GM19025 (cell line): ENCODE data around the gene ANKAR.
"Not testable (repeated sequence)": the region's sequence is repeated elsewhere in the genome, so short reads cannot be mapped to it uniquely, and the experiment has no call there.

Experiments used
- ATAC-seq: cut with Tn5 transposase; IDR thresholded peaks from one replicate; pipeline ENCODE4 v1.9.1; 2021; ENCODE audit warnings: mild to moderate bottlenecking, low read depth, moderate library complexity; ENCODE audit not compliant: unreplicated experiment

The ANKAR gene

DNA sequence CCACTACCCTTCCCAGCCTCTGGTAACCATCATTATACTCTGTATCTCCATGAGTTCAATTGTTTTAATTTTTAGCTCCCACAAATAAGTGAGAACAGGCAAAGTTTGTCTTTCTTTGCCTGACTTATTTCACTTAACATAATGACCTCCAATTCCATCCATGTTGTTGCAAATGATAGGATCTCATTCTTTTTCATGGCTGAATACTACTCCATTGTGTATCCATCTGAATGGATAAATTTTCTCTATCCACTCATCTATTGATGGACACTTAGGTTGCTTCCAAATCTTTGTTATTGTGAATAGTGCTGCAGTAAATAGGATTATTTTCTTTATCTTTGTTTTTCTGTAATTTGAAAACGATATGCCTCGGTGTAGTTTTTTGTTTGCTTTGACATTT lies 26.2 kb downstream of the ANKAR start:
- ATAC-seq = no peak

DNA sequence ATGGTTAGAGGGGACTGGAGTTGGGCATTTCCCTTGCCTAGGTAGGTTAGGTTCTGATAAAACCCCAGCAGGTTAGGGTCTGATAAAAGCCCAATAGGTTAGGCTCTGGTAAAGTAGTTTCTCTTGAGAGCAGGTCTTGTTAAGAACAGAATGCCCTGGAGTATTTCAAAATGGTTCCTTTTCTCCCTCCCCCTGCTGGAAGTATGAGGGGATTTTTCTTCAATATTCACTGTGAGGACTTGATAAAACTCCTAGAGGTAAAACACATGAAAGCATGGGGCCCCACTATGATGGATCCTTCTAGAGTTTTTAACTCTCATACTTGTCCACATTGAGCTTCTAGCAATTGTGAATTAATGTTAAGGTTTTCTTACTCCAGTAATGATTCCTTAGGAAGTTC lies 27.6 kb downstream of the ANKAR start:
- no peak for ATAC-seq

DNA sequence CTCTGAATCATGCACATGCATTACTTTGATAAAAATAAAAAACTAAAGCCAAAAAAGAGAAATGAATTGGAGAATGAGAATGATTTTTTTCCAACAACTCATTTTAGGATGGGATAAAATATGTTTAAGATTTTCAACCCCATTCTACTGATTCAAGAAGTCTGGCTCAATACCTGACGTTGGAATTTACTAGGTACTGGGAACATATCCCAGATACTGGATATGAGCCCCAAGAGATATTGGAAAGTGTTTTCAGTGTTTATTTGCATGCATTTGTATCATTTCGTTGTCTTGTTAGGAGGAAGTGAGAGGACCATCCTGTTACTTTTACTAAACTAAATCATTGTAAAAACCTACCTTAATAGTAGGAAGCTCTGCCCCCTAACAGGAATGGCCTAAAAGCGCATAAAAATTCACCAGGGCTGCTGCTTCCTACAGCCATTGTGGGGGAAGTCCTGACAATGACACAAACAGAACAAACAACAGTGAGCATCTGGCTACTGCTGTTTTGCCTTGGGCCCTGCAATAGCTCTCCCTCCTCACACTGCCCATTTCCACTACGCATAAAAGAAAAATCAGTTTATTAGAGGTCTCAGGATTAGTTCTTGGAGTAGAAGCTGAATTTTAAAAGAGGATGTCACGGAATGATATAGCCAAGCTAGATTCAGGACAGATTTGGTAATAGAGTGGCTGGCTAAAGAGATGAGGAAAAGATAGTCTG lies 35.2 kb downstream of the ANKAR start:
- no peak for ATAC-seq

DNA sequence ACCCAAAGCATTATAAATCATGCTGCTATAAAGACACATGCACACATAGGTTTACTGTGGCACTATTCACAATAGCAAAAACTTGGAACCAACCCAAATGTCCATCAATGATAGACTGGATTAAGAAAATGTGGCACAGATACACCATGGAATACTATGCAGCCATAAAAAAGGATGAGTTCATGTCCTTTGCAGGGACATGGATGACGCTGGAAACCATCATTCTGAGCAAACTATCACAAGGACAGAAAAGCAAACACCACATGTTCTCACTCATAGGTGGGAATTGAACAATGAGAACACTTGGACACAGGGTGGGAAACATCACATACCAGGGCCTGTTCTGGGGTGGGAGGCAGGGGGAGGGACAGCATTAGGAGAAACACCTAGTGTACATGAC lies 43.1 kb downstream of the ANKAR start:
- ATAC-seq = not testable (repeated sequence)

DNA sequence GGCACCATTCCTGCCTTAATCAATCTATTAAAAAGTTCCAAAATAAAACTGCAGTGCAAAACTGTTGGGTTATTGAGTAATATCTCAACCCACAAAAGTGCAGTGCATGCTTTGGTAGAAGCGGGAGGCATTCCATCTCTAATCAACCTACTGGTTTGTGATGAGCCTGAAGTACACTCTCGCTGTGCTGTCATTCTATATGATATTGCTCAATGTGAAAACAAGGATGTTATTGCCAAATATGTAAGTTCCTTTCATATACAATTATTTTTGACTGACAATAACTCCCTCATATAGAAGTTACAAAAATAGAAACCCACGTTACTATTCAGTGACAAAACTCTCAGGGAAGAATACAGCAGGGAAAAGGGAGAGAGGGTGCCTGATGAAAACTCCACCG lies 45.1 kb downstream of the ANKAR start:
- ATAC-seq = no peak

DNA sequence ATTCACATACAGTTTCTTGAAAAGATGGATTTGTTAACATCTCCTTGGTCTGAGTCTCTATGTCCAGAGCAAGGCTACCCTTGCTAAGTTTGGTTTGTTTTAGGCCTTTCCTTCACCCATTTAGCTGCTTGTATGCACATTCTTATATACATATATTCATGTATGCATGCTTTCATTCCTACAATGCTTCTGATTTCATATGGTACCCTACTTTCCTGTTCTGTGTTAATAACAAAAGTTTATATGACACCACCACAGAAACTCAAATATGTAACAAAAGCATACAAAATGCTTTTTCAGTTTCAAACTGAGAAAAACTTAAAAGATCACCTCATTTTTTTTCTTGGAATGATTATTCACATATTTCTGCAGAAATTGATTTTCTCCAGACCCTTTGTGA lies 48.7 kb downstream of the ANKAR start:
- ATAC-seq = no peak
